GM12878 (cell line): ENCODE measurements around the gene HINT2. TPM values are rescaled to one million over a fixed set of nuclear protein-coding genes. Genes with fewer than 3 reads are reported as not detected.

ENCODE experiments used
- ATAC-seq: fragments of 200-7000 bp; cut with Tn5 transposase; 3 replicates; pipeline ENCODE4 v1.9.1; 2020; ENCODE audit warnings: mild to moderate bottlenecking, moderate library complexity
- BruUV-seq: library from RNA; stranded (reverse); fragments of 400-500 nt; replicated peaks from 2 replicates; lab custom pipeline; 2021; lab: Mats Ljungman, UMichigan
- CTCF ChIA-PET: fragments of 300-600 bp; sonication (Branson Sonifier 250); formaldehyde crosslinking; extraction: SDS; loops from one replicate; lab custom pipeline; 2021; ENCODE audit warnings: inconsistent platforms; lab: Yijun Ruan, JAX
- POLR2A ChIA-PET: fragments of 350-600 bp; formaldehyde crosslinking; extraction: SDS; loops from one replicate; lab custom pipeline; 2021; ENCODE audit warnings: inconsistent platforms; lab: Charles Lee
- RAD21 ChIA-PET: fragments of 300-600 bp; sonication (Branson Sonifier 250); formaldehyde crosslinking; loops from one replicate; lab custom pipeline; 2023; ENCODE audit warnings: antibody characterized with exemption; ENCODE audit not compliant: unreplicated experiment; lab: Charles Lee
- SMC1A ChIA-PET: fragments of 300-600 bp; sonication (Branson Sonifier 250); formaldehyde crosslinking; loops from one replicate; lab custom pipeline; 2023; ENCODE audit not compliant: unreplicated experiment, uncharacterized antibody; lab: Charles Lee
- DNase-seq: peaks from one replicate; pipeline ENCODE4 v3.0.0-alpha.2; 2011; ENCODE audit warnings: low read depth, low spot score
- FAIRE-seq: peaks from 3 replicates; lab custom pipeline; 2011; peaks lifted over from hg19 to GRCh38; lab: Jason Lieb, UNC
- H2AFZ ChIP-seq: 2 replicates; pipeline ENCODE4 v1.6.0; 2011; ENCODE audit warnings: low read depth, low read length, control low read depth; ENCODE audit not compliant: control insufficient read depth
- H3K27ac ChIP-seq: 2 replicates; pipeline ENCODE4 v1.5.1; 2011; ENCODE audit warnings: control low read depth; ENCODE audit not compliant: control insufficient read depth, insufficient read depth
- H3K27me3 ChIP-seq, 2 experiments: replicated peaks in 1 of 2; 2 replicates each; pipeline versions ENCODE4 v1.6.0 to v1.6.1; 2011; ENCODE audit warnings: low read length in 1 of 2; ENCODE audit not compliant: control insufficient read depth in 2 of 2, insufficient read depth in 2 of 2
- H3K36me3 ChIP-seq, 2 experiments: 2 replicates each; pipeline ENCODE4 v1.5.1; 2011; ENCODE audit warnings: low read length in 1 of 2; ENCODE audit not compliant: control insufficient read depth in 2 of 2, insufficient read depth in 2 of 2
- H3K4me1 ChIP-seq: 2 replicates; pipeline ENCODE4 v1.6.1; 2011; ENCODE audit warnings: mild to moderate bottlenecking, low read length, moderate library complexity, mixed read lengths; ENCODE audit not compliant: control insufficient read depth, insufficient read depth
- H3K4me2 ChIP-seq: 2 replicates; pipeline ENCODE4 v1.6.0; 2011; ENCODE audit warnings: control low read depth; ENCODE audit not compliant: control insufficient read depth, insufficient read depth
- H3K4me3 ChIP-seq: fragments of 200-600 bp; sonication (generic); 2 replicates; pipeline ENCODE4 v1.5.1; 2016
- H3K79me2 ChIP-seq: 2 replicates; pipeline ENCODE4 v1.6.0; 2011; ENCODE audit warnings: low read length; ENCODE audit not compliant: control insufficient read depth, insufficient read depth
- H3K9ac ChIP-seq: 2 replicates; pipeline ENCODE4 v1.8.0; 2011; ENCODE audit warnings: low read length, control low read depth, mixed read lengths; ENCODE audit not compliant: control insufficient read depth, insufficient read depth
- H3K9me3 ChIP-seq: replicated peaks from 3 replicates; pipeline ENCODE4 v1.5.1; 2011; ENCODE audit warnings: mild to moderate bottlenecking, low read length; ENCODE audit not compliant: control insufficient read depth, insufficient read depth
- H4K20me1 ChIP-seq: 2 replicates; pipeline ENCODE4 v1.6.0; 2011; ENCODE audit not compliant: control insufficient read depth, insufficient read depth
- BHLHE40 ChIP-seq, 2 experiments: fragments of 450-650 bp in 1 of 2; IDR thresholded peaks; 2 replicates each; pipeline ENCODE4 v1.6.1; 2011 to 2017; ENCODE audit warnings: low read depth in 2 of 2, borderline replicate concordance in 1 of 2, improper control_type of control experiment in 1 of 2, low read length in 1 of 2, mild to moderate bottlenecking in 1 of 2
- BMI1 ChIP-seq: fragments of 450-650 bp; IDR thresholded peaks from 2 replicates; pipeline ENCODE4 v1.6.1; 2016; ENCODE audit warnings: mild to moderate bottlenecking, moderate library complexity, borderline replicate concordance
- CHD2 ChIP-seq: IDR thresholded peaks from 2 replicates; pipeline ENCODE4 v1.6.1; 2011; ENCODE audit warnings: low read depth, low read length, improper control_type of control experiment, borderline replicate concordance
- DPF2 ChIP-seq: fragments of 450-650 bp; IDR thresholded peaks from 2 replicates; pipeline ENCODE4 v1.6.1; 2017; ENCODE audit warnings: mild to moderate bottlenecking
- GABPA ChIP-seq: IDR thresholded peaks from 2 replicates; pipeline ENCODE4 v1.6.1; 2014; ENCODE audit warnings: antibody characterized with exemption, low read depth, mild to moderate bottlenecking, inconsistent platforms
- IKZF1 ChIP-seq: fragments of 450-650 bp; conservative IDR thresholded peaks from 2 replicates; pipeline ENCODE4 v1.6.1; 2017; ENCODE audit warnings: antibody characterized with exemption, mild to moderate bottlenecking
- MTA2 ChIP-seq: fragments of 450-650 bp; IDR thresholded peaks from 2 replicates; pipeline ENCODE4 v1.6.1; 2016; ENCODE audit warnings: low read depth, mild to moderate bottlenecking, moderate library complexity
- MTA3 ChIP-seq: IDR thresholded peaks from 2 replicates; pipeline ENCODE4 v1.6.1; 2012; ENCODE audit warnings: low read length, inconsistent platforms, borderline replicate concordance
- NR2C1 ChIP-seq: fragments of 450-650 bp; IDR thresholded peaks from 2 replicates; pipeline ENCODE4 v1.6.1; 2017; ENCODE audit warnings: antibody characterized with exemption, mild to moderate bottlenecking, moderate library complexity
- NR2F1 ChIP-seq: fragments of 450-650 bp; conservative IDR thresholded peaks from 2 replicates; pipeline ENCODE4 v1.6.1; 2017; ENCODE audit warnings: mild to moderate bottlenecking
- RAD51 ChIP-seq: fragments of 450-650 bp; IDR thresholded peaks from 2 replicates; pipeline ENCODE4 v1.6.1; 2016; ENCODE audit warnings: moderate library complexity, mild to moderate bottlenecking, inconsistent platforms
- USF2 ChIP-seq: IDR thresholded peaks from 2 replicates; pipeline ENCODE4 v1.6.1; 2011; ENCODE audit warnings: low read depth, low read length, improper control_type of control experiment, borderline replicate concordance
- ZBTB40 ChIP-seq: fragments of 450-650 bp; IDR thresholded peaks from 2 replicates; pipeline ENCODE4 v1.6.1; 2016; ENCODE audit warnings: mild to moderate bottlenecking, moderate library complexity, borderline replicate concordance
- WGBS: methylation state at CpG from one replicate; pipeline ENCODE4 v1.1.6; 2016; ENCODE audit warnings: low lambda C conversion rate; ENCODE audit not compliant: insufficient replicate concordance, insufficient coverage; ENCODE audit errors: missing lambda C conversion rate; 5-methylcytosine and 5-hydroxymethylcytosine counted together
- in situ Hi-C: fragments of 300-500 bp; cut with MboI; formaldehyde crosslinking; loops from 9 replicates; pipeline ENCODE4 v1.14.3; 2018; ENCODE audit warnings: mixed read lengths
- intact Hi-C: fragments of 100-400 bp; cut with micrococcal nuclease; formaldehyde crosslinking; loops from one replicate; pipeline ENCODE4 v1.14.2; 2022; ENCODE audit not compliant: unreplicated experiment
- polyA plus RNA-seq, 11 experiments: library from polyadenylated mRNA; depleted of rRNA in 4 of 11; unstranded in 6 of 11; stranded (reverse) in 5 of 11; fragments of >200 nt; fragmentation: Nextera tagmentation in 4 of 11; fragmentation: Illumina TruSeq in 1 of 11; extraction: Ambion mirVana in 4 of 11; extraction: Trizol in 1 of 11; gene quantifications; 1 replicate in 1 of 11; 2 replicates in 10 of 11; pipeline versions ENCODE4 v1.2.1 to v1.2.3, GENCODE V29; 2011 to 2016; ENCODE audit warnings: inconsistent platforms in 2 of 11, missing spikeins in 2 of 11, low read depth in 1 of 11
- total RNA-seq, 4 experiments: library from RNA; depleted of rRNA in 3 of 4; stranded (reverse); fragments of >200 nt in 3 of 4; fragmentation: Illumina TruSeq in 1 of 4; extraction: Trizol in 1 of 4; gene quantifications; 2 replicates each; pipeline versions ENCODE4 v1.2.1 to v1.2.3, GENCODE V29; 2013 to 2021

The HINT2 gene
- total and polyA plus RNA-seq, 10 of the 15 experiments (the other 5 are each of a cell fraction or from before 2014, with no cell fraction given) = 12.1 to 144 (median 51.7) TPM

GRCh38 chr9:35834260-35835215, 19.7 kb upstream of the HINT2 start:
- Histone ChIP-seq H3K4me1 (peaks cover 28% of the 10 kb centered on the region), H2AFZ (peak overlapping the region; percentile 24), H3K27ac (peak overlapping the region; percentile 54), H4K20me1 (no peaks in the 10 kb centered on the region), H3K9ac (peak overlapping the region; percentile 29; the same call in 1 of the 2 replicates), H3K9me3 (no peaks in the 10 kb centered on the region), H3K36me3 (no peaks in the 10 kb centered on the region), H3K4me2 (peak overlapping the region; percentile 56), H3K79me2 (no peaks in the 10 kb centered on the region; the same call in 1 of the 2 replicates), H3K27me3 (no peaks in the 10 kb centered on the region), H3K4me3 (peak overlapping the region; percentile 10; the same call in 1 of the 2 replicates)
- SMC1A ChIA-PET = interaction anchor here (0.6 to 8.9 kb wide), 10 partner anchors 8 to 106 kb away, joined by 3 to 118 read pairs (median 5); partner anchors contain the start of gene SPAG8
- RAD21 ChIA-PET = interaction anchor here (0.9 to 5.4 kb wide), 10 partner anchors 9 to 188 kb away, joined by 3 to 41 read pairs (median 4); partner anchors contain the start of genes CREB3, SPAG8 and TLN1
- 74% methylated on average over 14 of the region's 14 CpGs for WGBS
- DNase-seq (no peak), ATAC-seq (peak; percentile 65), FAIRE-seq (peak; percentile 18)
- intact Hi-C loops = loop anchor here (1.0 kb wide), 1 partner anchor 8 kb away; no protein-coding TSS in a partner anchor
- BruUV-seq = no TSS peak
- CTCF ChIA-PET = interaction anchor here (1.0 to 7.8 kb wide), 18 partner anchors 8 to 138 kb away, joined by 3 to 59 read pairs (median 6); partner anchors contain the start of genes HINT2 and SPAG8
- in situ Hi-C loops = no loop called here
- POLR2A ChIA-PET = interaction anchor here (0.6 to 6.2 kb wide), 3 partner anchors 11 to 705 kb away, joined by 3 to 80 read pairs (median 5); no protein-coding TSS in a partner anchor
- TF ChIP-seq BMI1 (no peak), GABPA (peak; percentile 55; the same call in 1 of the 2 replicates), DPF2 (0 out of 2 replicates have a peak, but pooled peaks have one; percentile 15), CHD2 (no peak), NR2C1 (peak; percentile 95), BHLHE40 (IDR thresholded peaks at IDR 0.05; ENCODE audit: borderline replicate concordance in 1 of 2, low read depth in 2 of 2, low read length in 1 of 2) (peak; percentile 36 to 72; a peak in 2 of 4 replicates), RAD51 (peak; percentile 76), NR2F1 (peak; percentile 97), ZBTB40 (peak; percentile 13; the same call in 1 of the 2 replicates), IKZF1 (peak; percentile 15), MTA2 (peak; percentile 60), MTA3 (no peak), USF2 (peak; percentile 4; the same call in 1 of the 2 replicates)
